AG10803 (cell line): Measurements from ENCODE around the gene PLOD3.

ENCODE experiments used
- DNase-seq: peaks from one replicate; pipeline ENCODE4 v3.0.0; 2010; ENCODE audit warnings: low read depth
- H3K4me3 ChIP-seq: 2 replicates; pipeline ENCODE4 v1.5.1; 2011; ENCODE audit warnings: mild to moderate bottlenecking, low read length, control low read depth
- TF ChIP-seq, protein P1 (sequence below): conservative IDR thresholded peaks from 2 replicates; pipeline ENCODE4 v1.5.1; 2011; ENCODE audit warnings: mild to moderate bottlenecking, low read length, control low read depth, inconsistent platforms

Gene PLOD3

DNA sequence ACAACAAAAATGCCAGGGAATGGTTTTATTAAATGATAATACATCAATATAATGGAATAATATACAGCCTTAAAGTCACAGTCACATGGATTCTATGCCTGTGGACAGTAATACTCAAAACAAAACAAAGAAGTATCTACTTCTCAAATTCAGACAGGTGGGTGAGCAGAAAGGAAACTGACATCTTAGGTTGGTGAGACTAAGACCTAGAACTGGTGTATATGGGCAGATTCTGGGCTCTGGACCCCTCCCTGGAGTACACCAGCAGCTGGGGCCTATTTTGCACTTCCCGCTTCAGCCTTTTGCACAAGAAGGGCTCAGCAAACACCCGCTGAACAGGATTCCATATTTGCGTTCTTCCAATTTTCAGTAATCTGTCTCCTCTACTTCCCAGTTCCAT is 32.9 kb upstream of the PLOD3 start:
- no peak overlapping the region for H3K4me3 ChIP-seq
- TF ChIP-seq, protein P1, sequence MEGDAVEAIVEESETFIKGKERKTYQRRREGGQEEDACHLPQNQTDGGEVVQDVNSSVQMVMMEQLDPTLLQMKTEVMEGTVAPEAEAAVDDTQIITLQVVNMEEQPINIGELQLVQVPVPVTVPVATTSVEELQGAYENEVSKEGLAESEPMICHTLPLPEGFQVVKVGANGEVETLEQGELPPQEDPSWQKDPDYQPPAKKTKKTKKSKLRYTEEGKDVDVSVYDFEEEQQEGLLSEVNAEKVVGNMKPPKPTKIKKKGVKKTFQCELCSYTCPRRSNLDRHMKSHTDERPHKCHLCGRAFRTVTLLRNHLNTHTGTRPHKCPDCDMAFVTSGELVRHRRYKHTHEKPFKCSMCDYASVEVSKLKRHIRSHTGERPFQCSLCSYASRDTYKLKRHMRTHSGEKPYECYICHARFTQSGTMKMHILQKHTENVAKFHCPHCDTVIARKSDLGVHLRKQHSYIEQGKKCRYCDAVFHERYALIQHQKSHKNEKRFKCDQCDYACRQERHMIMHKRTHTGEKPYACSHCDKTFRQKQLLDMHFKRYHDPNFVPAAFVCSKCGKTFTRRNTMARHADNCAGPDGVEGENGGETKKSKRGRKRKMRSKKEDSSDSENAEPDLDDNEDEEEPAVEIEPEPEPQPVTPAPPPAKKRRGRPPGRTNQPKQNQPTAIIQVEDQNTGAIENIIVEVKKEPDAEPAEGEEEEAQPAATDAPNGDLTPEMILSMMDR, result no peak
- no peak for DNase-seq

- H3K4me3 ChIP-seq, result no peak overlapping the region
- TF ChIP-seq, protein P1, result no peak
- DNase-seq, result no peak
Observed at GRCh38 chr7:101248276-101248675, 30.9 kb upstream of the PLOD3 start.

- H3K4me3 ChIP-seq, result peak overlapping the region; percentile 100
- no peak for DNase-seq
- TF ChIP-seq, protein P1, result no peak
Observed at GRCh38 chr7:101245147-101245668, 27.8 kb upstream of the PLOD3 start.

- DNase-seq, result peak; percentile 84
- H3K4me3 ChIP-seq, result peak within 1 kb of the TSS; percentile 100
- TF ChIP-seq, protein P1, result peak; percentile 74
Observed at GRCh38 chr7:101244375-101245146, 27.2 kb upstream of the PLOD3 start, which contains the start of gene FIS1. Gene FIS1 (minus strand): TSS chr7:101245081. CDS start chr7:101245004, 77 bp downstream.

- peak overlapping the region; percentile 100 for H3K4me3 ChIP-seq
- peak; percentile 43 for DNase-seq
- TF ChIP-seq, protein P1, result no peak
Observed at GRCh38 chr7:101243646-101244374, 26.4 kb upstream of the PLOD3 start.

DNA sequence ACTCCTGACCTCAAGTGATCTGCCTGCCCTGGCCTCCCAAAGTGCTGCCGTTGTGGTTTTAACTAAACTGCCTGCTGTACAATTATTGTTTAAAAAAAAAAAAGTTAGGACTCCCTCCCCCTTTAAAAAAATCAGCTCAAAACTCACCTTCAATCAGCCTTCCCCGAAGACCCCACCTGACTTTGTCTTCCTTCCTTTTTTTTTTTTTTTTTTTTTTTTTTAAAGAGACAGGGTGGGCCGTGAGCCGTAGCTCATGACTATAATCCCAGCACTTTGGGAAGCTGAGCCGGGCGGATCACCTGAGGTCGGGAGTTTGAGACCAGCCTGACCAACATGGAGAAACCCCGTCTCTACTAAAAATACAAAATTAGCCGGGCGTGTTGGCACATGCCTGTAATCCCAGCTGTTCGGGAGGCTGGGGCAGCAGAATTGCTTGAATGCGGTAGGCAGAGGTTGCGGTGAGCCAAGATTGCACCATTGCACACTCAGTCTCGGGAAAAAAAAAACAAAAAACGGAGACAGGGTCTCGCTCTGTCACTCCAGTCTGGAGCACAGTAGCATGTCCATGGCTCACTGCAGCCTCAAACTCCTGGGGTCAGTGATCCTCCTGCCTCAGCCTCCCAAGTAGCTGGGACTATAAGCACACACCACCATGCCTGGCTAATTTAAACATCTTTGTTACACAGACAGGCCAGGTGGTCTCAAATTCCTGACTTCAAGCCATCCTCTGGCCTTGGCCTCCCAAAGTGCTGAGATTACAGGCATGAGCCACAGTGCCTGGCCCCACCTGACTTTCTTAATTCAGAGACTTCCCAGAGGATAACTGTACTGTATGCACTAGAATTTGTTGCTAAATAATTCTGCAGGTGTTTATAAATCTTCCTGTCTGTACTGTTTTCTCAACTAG is 24.3 kb upstream of the PLOD3 start:
- no peak for DNase-seq
- no peak overlapping the region for H3K4me3 ChIP-seq
- TF ChIP-seq, protein P1, result no peak
